HG03432 (cell line): ENCODE data around the gene IGFBP7.
A peak's percentile ranks its signal among the peaks of the same experiment; 100 is the strongest.

ENCODE experiments used
- ATAC-seq: cut with Tn5 transposase; IDR thresholded peaks from one replicate; pipeline ENCODE4 v1.9.1; 2021; ENCODE audit warnings: mild to moderate bottlenecking, moderate library complexity; ENCODE audit not compliant: unreplicated experiment

IGFBP7 gene

GRCh38 chr4:57044279-57044678 is 65.9 kb downstream of the IGFBP7 start:
- no peak for ATAC-seq

GRCh38 chr4:57043347-57044251 is 66.6 kb downstream of the IGFBP7 start:
- no peak for ATAC-seq

- ATAC-seq = no peak
These were observed 67.4 kb downstream of the IGFBP7 start for GRCh38 chr4:57042711-57043169.

GRCh38 chr4:57041020-57041419 is 69.2 kb downstream of the IGFBP7 start:
- no peak for ATAC-seq

- no peak for ATAC-seq
These were observed 69.7 kb downstream of the IGFBP7 start for GRCh38 chr4:57040510-57040909.

- no peak for ATAC-seq
These were observed 70.8 kb downstream of the IGFBP7 start for GRCh38 chr4:57039345-57039744.

GRCh38 chr4:57037982-57038604 is 72.1 kb downstream of the IGFBP7 start:
- peak; percentile 70 for ATAC-seq

- no peak for ATAC-seq
These were observed 75.7 kb downstream of the IGFBP7 start for GRCh38 chr4:57034520-57034919.

- ATAC-seq = no peak
These were observed 87.1 kb downstream of the IGFBP7 start for GRCh38 chr4:57023104-57023503.

GRCh38 chr4:57020467-57021101 is 89.6 kb downstream of the IGFBP7 start:
- no peak for ATAC-seq

GRCh38 chr4:57018980-57019379 is 91.2 kb downstream of the IGFBP7 start:
- ATAC-seq = no peak

GRCh38 chr4:57013543-57014120 is 96.6 kb downstream of the IGFBP7 start:
- no peak for ATAC-seq

- ATAC-seq = no peak
These were observed 110.4 kb downstream of the IGFBP7 start for GRCh38 chr4:56999751-57000150.

- no peak for ATAC-seq
These were observed 114.7 kb downstream of the IGFBP7 start for GRCh38 chr4:56995525-56995924.

GRCh38 chr4:56990109-56990905 is 119.9 kb downstream of the IGFBP7 start:
- ATAC-seq = no peak

GRCh38 chr4:56986952-56987351 is 123.2 kb downstream of the IGFBP7 start:
- ATAC-seq = no peak

GRCh38 chr4:56986192-56986591 is 124.0 kb downstream of the IGFBP7 start:
- no peak for ATAC-seq

GRCh38 chr4:56981795-56982201 is 128.4 kb downstream of the IGFBP7 start:
- ATAC-seq = no peak
